ENCODE data around the gene CALN1.
"Not testable (repeated sequence)": the region's sequence is repeated elsewhere in the genome, so short reads cannot be mapped to it uniquely, and the experiment has no call there.

CALN1 gene

DNA sequence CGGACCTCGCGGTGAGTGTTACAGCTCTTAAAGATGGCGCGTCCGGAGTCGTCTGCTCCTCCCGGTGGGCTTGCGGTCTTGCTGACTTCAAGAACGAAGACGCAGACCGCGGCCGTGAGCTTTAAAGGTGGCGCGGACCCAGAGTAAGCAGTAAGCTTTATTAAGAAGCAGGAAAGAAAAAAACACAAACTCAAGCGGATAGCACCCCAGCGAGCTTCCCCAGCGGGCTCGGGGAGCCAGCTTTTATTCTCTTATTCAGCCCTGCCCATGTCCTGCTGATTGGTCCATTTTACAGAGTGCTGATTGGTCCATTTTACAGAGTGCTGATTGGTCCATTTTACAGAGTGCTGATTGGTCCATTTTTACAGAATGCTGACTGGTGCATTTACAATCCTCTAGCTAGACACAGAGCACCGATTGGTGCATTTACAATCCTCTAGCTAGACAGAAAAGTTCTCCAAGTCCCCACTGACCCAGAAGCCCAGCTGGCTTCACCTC is at the start of gene CALN1:
CALN1 (minus strand) TSS at position 218 of the 498 bp plus-strand sequence.
- not testable (repeated sequence) for H3K9me3 ChIP-seq (ENCODE audit: control insufficient read depth, insufficient read depth, low read length); H3K27me3 ChIP-seq (ENCODE audit: control insufficient read depth, insufficient read depth, low read length); H3K4me3 ChIP-seq (ENCODE audit: low read depth, low read length); H3K9ac ChIP-seq (ENCODE audit: low read depth, low read length); H3K27ac ChIP-seq (ENCODE audit: low read depth, low read length); H3K36me3 ChIP-seq (ENCODE audit: control insufficient read depth, insufficient read depth, low read length); H3K4me1 ChIP-seq (ENCODE audit: control insufficient read depth, insufficient read depth, low read length)

GRCh38 chr7:72453471-72453870 is 41.3 kb upstream of the CALN1 start:
- Histone ChIP-seq H3K4me1 (ENCODE audit: control insufficient read depth, insufficient read depth, low read length) (no peaks in the 10 kb centered on the region), H3K27ac (ENCODE audit: low read depth, low read length) (no peak overlapping the region), H3K4me3 (ENCODE audit: low read depth, low read length) (no peak overlapping the region), H3K36me3 (ENCODE audit: control insufficient read depth, insufficient read depth, low read length) (no peaks in the 10 kb centered on the region), H3K9ac (ENCODE audit: low read depth, low read length) (no peak overlapping the region), H3K27me3 (ENCODE audit: control insufficient read depth, insufficient read depth, low read length) (no peaks in the 10 kb centered on the region), H3K9me3 (ENCODE audit: control insufficient read depth, insufficient read depth, low read length) (peaks cover 8% of the 10 kb centered on the region; the same call in 1 of the 2 replicates)

DNA sequence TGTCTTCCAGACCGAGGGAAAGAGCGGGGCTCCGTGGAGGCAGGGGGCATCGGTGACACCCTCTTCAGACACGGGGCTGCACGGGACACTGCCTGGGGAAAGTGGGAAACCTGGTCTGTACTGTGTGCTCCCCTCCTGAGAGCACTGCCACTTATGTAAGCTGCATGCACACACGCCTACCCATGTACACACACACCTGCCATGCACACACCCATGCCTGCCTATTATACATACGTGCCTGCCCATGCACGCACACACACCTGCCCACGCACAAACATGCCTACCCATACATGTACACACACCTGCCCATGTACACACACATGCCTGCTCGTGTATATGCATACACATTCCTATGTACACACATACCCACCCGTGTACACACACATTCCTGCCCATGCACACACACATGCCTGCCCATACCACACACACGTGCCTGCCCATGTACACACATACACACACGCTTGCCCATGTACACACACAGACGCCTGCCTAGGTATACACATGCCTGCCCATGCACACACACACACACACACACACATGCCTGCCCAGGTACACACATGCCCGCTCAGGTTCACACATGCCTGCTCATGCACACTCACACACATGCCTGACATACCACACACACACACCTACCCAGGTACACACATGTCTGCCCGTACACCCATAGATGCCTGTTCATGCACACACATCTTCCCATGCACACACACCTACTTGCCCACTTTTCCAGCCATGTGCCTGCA is 35.5 kb upstream of the CALN1 start:
- peaks cover 9% of the 10 kb centered on the region for H3K4me1 ChIP-seq (ENCODE audit: control insufficient read depth, insufficient read depth, low read length)
- H3K9me3 ChIP-seq (ENCODE audit: control insufficient read depth, insufficient read depth, low read length): 0 out of 2 replicates have a peak, but pooled peaks cover under 1% of the 10 kb centered on the region
- H3K9ac ChIP-seq (ENCODE audit: low read depth, low read length): no peak overlapping the region
- no peaks in the 10 kb centered on the region for H3K36me3 ChIP-seq (ENCODE audit: control insufficient read depth, insufficient read depth, low read length)
- no peaks in the 10 kb centered on the region for H3K27me3 ChIP-seq (ENCODE audit: control insufficient read depth, insufficient read depth, low read length)
- H3K27ac ChIP-seq (ENCODE audit: low read depth, low read length): no peak overlapping the region
- no peak overlapping the region for H3K4me3 ChIP-seq (ENCODE audit: low read depth, low read length)

GRCh38 chr7:72446591-72447462 is 34.7 kb upstream of the CALN1 start:
- no peak overlapping the region for H3K4me3 ChIP-seq (ENCODE audit: low read depth, low read length)
- no peaks in the 10 kb centered on the region for H3K36me3 ChIP-seq (ENCODE audit: control insufficient read depth, insufficient read depth, low read length)
- no peak overlapping the region for H3K9ac ChIP-seq (ENCODE audit: low read depth, low read length)
- H3K27ac ChIP-seq (ENCODE audit: low read depth, low read length): no peak overlapping the region
- H3K9me3 ChIP-seq (ENCODE audit: control insufficient read depth, insufficient read depth, low read length): no peaks in the 10 kb centered on the region
- no peaks in the 10 kb centered on the region for H3K27me3 ChIP-seq (ENCODE audit: control insufficient read depth, insufficient read depth, low read length)
- H3K4me1 ChIP-seq (ENCODE audit: control insufficient read depth, insufficient read depth, low read length): peaks cover 9% of the 10 kb centered on the region

DNA sequence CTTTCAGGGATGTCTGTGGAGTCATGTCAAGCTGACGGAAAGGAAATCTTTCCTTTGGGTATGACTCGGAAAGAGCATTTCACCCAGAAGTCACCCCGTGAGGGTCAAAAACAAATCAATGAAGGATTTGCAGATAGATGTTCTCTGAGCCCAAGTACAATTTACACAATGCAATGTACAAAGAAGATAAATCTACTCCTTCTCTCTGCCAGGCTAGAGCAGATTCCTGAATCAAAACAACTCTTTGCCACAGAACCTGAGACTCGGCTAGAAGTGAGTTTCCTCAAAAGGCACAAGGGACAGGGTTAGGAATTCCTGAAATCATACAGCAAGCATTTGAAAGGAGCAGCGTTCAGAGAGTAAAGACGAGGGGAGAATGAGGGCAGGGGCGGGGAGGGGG is 34.0 kb upstream of the CALN1 start:
- Histone ChIP-seq H3K4me1 (ENCODE audit: control insufficient read depth, insufficient read depth, low read length) (peaks cover 9% of the 10 kb centered on the region), H3K27me3 (ENCODE audit: control insufficient read depth, insufficient read depth, low read length) (no peaks in the 10 kb centered on the region), H3K9me3 (ENCODE audit: control insufficient read depth, insufficient read depth, low read length) (no peaks in the 10 kb centered on the region), H3K36me3 (ENCODE audit: control insufficient read depth, insufficient read depth, low read length) (no peaks in the 10 kb centered on the region), H3K9ac (ENCODE audit: low read depth, low read length) (no peak overlapping the region), H3K27ac (ENCODE audit: low read depth, low read length) (no peak overlapping the region), H3K4me3 (ENCODE audit: low read depth, low read length) (no peak overlapping the region)

DNA sequence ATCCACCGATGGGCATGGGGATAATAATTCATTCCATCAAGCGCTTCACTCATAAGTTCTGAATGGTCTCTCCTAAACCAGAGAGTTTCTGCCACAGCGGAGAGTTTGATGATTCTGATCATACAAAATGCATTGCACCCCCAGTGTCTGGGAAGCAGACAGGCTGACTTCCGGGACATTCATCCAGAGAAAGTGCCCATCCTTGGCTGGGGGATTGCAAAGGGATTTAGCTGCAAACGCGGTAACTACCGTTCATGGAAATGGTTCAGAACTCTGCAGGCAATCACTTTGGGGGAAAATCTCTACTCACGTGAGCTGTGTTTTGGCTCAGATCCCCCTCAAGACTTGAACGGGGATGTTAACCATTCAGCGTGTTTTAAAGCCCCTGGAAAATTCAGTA is 33.4 kb upstream of the CALN1 start:
- Histone ChIP-seq H3K27me3 (ENCODE audit: control insufficient read depth, insufficient read depth, low read length) (no peaks in the 10 kb centered on the region), H3K9ac (ENCODE audit: low read depth, low read length) (no peak overlapping the region), H3K4me1 (ENCODE audit: control insufficient read depth, insufficient read depth, low read length) (peaks cover 9% of the 10 kb centered on the region), H3K27ac (ENCODE audit: low read depth, low read length) (no peak overlapping the region), H3K9me3 (ENCODE audit: control insufficient read depth, insufficient read depth, low read length) (no peaks in the 10 kb centered on the region), H3K36me3 (ENCODE audit: control insufficient read depth, insufficient read depth, low read length) (no peaks in the 10 kb centered on the region), H3K4me3 (ENCODE audit: low read depth, low read length) (no peak overlapping the region)

GRCh38 chr7:72445075-72445474 is 32.9 kb upstream of the CALN1 start:
- peaks cover 9% of the 10 kb centered on the region for H3K4me1 ChIP-seq (ENCODE audit: control insufficient read depth, insufficient read depth, low read length)
- H3K27ac ChIP-seq (ENCODE audit: low read depth, low read length): no peak overlapping the region
- no peaks in the 10 kb centered on the region for H3K27me3 ChIP-seq (ENCODE audit: control insufficient read depth, insufficient read depth, low read length)
- H3K9me3 ChIP-seq (ENCODE audit: control insufficient read depth, insufficient read depth, low read length): no peaks in the 10 kb centered on the region
- H3K4me3 ChIP-seq (ENCODE audit: low read depth, low read length): no peak overlapping the region
- no peak overlapping the region for H3K9ac ChIP-seq (ENCODE audit: low read depth, low read length)
- H3K36me3 ChIP-seq (ENCODE audit: control insufficient read depth, insufficient read depth, low read length): no peaks in the 10 kb centered on the region

- H3K9me3 ChIP-seq (ENCODE audit: control insufficient read depth, insufficient read depth, low read length): no peaks in the 10 kb centered on the region
- H3K4me1 ChIP-seq (ENCODE audit: control insufficient read depth, insufficient read depth, low read length): peaks cover 9% of the 10 kb centered on the region
- no peak overlapping the region for H3K4me3 ChIP-seq (ENCODE audit: low read depth, low read length)
- no peaks in the 10 kb centered on the region for H3K36me3 ChIP-seq (ENCODE audit: control insufficient read depth, insufficient read depth, low read length)
- no peaks in the 10 kb centered on the region for H3K27me3 ChIP-seq (ENCODE audit: control insufficient read depth, insufficient read depth, low read length)
- H3K9ac ChIP-seq (ENCODE audit: low read depth, low read length): no peak overlapping the region
- H3K27ac ChIP-seq (ENCODE audit: low read depth, low read length): no peak overlapping the region
Observed at GRCh38 chr7:72444026-72444776, 32.1 kb upstream of the CALN1 start.

GRCh38 chr7:72441791-72442190 is 29.7 kb upstream of the CALN1 start:
- H3K27me3 ChIP-seq (ENCODE audit: control insufficient read depth, insufficient read depth, low read length): no peaks in the 10 kb centered on the region
- no peaks in the 10 kb centered on the region for H3K9me3 ChIP-seq (ENCODE audit: control insufficient read depth, insufficient read depth, low read length)
- H3K36me3 ChIP-seq (ENCODE audit: control insufficient read depth, insufficient read depth, low read length): no peaks in the 10 kb centered on the region
- H3K9ac ChIP-seq (ENCODE audit: low read depth, low read length): no peak overlapping the region
- H3K27ac ChIP-seq (ENCODE audit: low read depth, low read length): no peak overlapping the region
- H3K4me1 ChIP-seq (ENCODE audit: control insufficient read depth, insufficient read depth, low read length): peaks cover 4% of the 10 kb centered on the region
- no peak overlapping the region for H3K4me3 ChIP-seq (ENCODE audit: low read depth, low read length)

- H3K4me3 ChIP-seq (ENCODE audit: low read depth, low read length): no peak overlapping the region
- H3K4me1 ChIP-seq (ENCODE audit: control insufficient read depth, insufficient read depth, low read length): no peaks in the 10 kb centered on the region
- H3K9me3 ChIP-seq (ENCODE audit: control insufficient read depth, insufficient read depth, low read length): no peaks in the 10 kb centered on the region
- H3K27me3 ChIP-seq (ENCODE audit: control insufficient read depth, insufficient read depth, low read length): no peaks in the 10 kb centered on the region
- H3K36me3 ChIP-seq (ENCODE audit: control insufficient read depth, insufficient read depth, low read length): no peaks in the 10 kb centered on the region
- no peak overlapping the region for H3K27ac ChIP-seq (ENCODE audit: low read depth, low read length)
- H3K9ac ChIP-seq (ENCODE audit: low read depth, low read length): no peak overlapping the region
Observed at GRCh38 chr7:72438491-72438890, 26.4 kb upstream of the CALN1 start.
